Ramos (cell line): ENCODE results near the gene ERICH3.

Experiments used
- in situ Hi-C: fragments of 300-500 bp; cut with MboI; formaldehyde crosslinking; loops from one replicate; pipeline ENCODE4 v1.14.3; 2022; ENCODE audit warnings: low sequenced_read_pairs; ENCODE audit not compliant: unreplicated experiment

The ERICH3 gene

DNA sequence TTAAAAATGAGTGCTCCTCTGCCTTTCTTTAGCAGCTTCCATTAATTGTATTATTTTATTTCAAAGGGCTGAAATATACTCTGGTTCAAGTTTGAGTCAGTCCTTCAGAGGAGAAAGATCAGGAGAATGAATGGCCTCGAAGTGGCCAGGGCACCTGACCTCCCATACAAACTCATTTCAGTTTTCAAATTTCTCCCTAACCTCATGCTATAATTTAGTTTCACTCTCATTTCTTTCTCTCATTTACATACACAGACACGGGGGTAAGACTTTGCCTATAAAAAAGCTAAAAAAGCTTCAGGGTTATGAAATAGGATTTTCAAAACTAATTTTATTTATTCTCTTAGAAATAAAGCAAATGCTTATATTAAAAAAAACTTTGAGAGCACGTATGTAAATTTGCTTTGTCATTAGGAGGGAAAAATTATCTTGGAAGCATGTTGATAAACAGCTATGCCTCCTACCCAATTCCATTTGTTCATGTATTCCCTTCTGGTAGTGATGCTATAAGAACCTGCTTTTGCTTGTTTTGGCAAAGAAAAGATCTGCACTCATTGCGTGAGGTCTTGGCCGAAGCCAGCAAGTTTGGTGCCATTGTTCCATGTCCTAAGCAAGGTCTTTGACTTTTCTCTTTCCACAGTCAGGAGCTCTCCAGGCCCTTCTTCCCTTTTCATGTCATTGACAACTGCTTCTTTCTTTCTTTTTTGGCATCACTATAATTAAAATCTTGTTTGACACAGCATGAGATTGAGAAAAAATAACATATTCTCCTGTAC is 80.8 kb downstream of the ERICH3 start:
- in situ Hi-C loops = no loop called here

DNA sequence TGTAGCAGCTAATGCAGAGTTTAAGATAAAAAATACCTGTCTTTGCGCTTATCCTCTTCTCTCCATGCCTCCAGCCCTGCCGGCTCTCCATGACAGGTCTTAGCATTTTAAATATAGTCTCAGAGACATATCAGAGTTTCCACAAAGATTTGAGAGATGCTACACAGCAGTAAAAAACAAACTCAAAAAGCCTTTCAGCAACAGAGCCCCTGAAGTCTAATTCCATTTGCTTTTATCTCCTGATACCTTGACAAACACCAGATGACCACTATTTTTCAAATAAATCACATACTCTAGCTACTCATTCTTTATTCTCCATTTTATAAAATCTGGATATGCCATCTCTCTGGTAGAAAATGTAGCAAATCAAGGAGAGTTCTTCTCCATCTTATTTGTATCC is 81.6 kb downstream of the ERICH3 start:
- in situ Hi-C loops = no loop called here

DNA sequence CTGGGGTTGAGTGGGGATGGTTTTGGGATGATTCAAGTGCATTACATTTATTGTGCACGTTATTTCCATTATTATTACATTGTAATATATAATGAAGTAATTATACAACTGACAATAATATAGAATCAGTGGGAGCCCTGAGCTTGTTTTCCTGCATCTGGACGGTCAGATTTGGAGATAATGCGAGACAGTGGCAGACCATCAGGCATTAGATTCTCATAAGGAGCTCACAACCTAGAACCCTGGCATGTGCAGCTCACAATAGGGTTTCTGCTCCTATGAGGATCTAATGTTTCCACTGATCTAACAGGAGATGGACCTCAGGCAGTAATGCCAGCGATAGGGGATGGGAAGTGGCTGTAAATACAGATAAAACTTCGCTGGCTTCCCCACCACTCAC is 83.3 kb downstream of the ERICH3 start:
- in situ Hi-C loops = no loop called here

DNA sequence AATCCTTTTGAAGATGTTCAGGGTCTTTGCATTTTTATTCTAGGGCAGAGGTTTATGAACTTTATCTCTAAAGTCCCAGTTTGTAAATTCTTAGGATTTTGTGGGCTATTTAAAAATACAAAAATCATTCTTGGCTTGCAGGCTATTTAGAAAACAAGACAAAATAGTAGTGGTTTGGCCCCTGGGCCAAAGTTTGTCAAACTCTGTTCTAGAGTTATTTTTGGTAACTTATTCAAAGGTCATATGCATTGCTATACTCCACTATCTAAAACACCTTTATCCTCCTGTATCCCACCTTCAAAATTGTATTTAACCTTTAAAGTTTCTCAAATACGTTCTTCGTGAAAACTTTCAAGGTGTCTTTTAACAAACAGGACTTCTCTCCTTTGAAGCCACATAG is 85.7 kb downstream of the ERICH3 start:
- in situ Hi-C loops = no loop called here

DNA sequence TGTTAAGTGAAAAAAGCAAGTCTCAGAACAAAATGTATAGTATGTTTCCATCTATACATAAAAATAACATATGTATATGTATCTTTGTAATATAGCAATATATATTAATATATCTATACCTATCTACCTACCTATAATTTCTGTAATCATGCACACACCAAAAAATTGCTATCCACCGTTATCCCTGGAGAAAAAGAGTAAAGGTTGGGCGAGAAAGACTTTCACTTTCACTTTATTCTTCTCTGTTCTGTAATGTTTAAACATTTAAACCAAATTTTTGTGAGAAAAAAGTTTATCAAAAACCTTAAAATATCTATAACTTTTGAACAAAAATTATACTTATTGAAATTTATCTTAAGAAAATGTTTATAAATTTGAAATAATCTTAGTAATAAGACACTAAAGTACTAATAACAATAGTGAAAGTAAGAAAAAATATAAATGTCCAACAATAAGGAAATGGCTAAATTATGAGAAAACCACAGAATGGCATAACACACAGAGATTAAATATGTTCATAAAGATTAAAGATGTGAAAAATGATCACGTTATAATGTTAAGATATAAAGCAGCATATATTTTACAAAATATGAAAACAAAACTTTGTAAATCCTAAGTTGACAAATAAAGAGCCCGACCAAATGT is 87.2 kb downstream of the ERICH3 start:
- in situ Hi-C loops = no loop called here

DNA sequence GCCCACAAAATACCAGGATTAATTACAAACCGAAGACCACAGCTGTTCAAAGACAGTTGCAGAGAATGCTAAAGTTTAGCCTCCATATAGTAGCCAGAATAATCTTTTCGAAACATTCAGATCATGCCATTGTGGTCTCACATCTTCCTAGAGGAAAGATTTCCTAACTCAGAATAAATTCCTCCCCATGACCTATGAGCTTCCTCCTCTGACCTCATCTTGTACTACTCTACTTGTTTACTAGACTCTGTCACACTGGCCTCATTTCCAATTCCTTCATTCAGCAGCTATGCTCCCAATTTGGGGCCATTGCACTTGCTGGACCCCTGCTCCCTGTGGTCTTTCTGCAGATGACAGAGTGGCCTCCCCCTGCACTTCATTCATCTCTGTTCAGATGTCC is 89.4 kb downstream of the ERICH3 start:
- in situ Hi-C loops = no loop called here

DNA sequence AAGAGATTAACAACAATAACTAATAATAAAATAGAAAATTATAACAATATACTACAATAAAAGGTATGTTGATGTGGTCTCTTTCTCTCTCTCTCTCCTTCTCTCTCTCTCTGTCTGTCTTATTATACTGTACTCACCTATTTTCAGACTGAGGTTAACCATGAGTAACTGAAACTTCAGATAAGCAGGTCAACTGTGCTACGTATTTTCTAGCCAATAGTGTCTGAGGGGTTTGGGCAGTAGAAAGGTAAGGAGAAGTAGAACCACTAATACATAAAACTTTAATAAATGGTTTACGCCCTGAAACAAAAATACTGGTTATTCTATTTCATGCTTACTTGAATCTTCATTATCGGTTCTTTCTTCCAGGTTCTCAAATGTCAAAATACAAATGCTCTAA is 90.2 kb downstream of the ERICH3 start:
- in situ Hi-C loops = no loop called here

DNA sequence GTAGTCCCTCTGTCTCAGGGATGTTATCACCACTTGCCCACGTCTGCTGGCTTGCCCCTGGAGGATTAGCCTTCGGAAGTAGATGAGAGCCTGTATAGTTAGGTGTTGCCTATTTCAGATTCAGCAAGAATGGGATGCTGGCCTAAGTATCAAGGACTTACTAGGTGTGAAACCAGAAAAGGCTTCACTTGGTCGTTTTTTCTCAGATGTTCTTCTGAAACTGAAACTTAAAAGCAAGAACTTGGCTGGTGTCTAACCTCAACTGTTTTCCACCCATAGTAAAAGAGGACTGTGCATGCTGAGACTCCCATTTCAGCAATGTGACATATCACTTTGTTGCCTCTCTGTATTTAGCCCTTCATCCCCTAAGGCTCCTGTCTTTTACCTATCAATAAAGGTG is 94.2 kb downstream of the ERICH3 start:
- in situ Hi-C loops = no loop called here

DNA sequence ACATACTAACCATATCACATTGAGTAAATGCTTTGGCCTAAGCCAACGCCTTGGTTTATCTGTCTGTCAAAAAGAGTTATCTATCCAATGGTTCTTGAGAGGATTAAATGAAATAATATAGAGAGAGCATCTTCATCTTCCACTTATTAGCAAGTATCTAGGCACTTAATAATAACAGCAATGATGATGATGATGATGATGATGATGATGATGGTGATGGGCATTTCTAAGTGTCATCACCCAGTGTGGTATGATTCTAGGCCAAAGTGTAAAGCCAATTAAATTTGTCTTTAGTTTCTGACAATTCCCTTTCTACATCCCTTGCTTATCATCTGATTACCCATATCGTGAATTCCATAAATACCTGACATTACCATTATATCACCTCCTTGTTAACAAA is 95.5 kb downstream of the ERICH3 start:
- in situ Hi-C loops = no loop called here

DNA sequence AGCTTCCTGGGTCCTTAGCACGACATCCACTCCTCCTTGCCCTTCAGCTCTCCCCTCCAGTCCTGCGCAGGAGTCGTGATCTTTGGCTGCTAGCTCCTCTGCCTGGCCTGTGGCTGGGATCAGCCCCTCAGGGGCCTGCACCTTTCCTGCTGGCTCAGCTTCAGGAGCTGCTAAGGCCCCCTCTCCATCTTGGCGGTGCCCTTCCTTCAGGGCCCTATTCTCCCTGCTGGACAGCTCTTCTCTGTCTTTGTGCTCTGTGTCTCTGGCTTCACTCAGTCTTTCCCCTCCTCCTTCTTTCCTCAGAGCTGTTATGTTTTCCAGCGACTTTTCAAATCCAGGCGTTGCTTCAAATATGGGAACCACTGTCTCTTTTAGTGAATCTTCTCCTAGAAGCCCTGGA is 101.7 kb downstream of the ERICH3 start:
- in situ Hi-C loops = no loop called here

DNA sequence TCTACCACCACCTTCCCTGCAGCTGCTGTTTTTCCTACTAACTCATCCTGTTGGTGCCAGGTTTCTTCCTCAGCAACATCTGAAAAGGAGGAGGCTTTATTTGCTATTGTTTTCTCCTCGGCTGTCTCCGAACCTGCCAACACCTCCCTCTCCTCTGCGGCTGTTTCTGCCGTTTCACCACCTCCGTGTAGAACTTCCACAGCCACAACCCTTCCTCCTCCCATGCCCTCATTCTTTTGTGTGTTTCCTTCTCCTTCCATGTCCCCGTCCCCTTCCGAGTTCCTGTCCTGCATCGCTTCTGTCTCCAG is 102.1 kb downstream of the ERICH3 start:
- in situ Hi-C loops = no loop called here

DNA sequence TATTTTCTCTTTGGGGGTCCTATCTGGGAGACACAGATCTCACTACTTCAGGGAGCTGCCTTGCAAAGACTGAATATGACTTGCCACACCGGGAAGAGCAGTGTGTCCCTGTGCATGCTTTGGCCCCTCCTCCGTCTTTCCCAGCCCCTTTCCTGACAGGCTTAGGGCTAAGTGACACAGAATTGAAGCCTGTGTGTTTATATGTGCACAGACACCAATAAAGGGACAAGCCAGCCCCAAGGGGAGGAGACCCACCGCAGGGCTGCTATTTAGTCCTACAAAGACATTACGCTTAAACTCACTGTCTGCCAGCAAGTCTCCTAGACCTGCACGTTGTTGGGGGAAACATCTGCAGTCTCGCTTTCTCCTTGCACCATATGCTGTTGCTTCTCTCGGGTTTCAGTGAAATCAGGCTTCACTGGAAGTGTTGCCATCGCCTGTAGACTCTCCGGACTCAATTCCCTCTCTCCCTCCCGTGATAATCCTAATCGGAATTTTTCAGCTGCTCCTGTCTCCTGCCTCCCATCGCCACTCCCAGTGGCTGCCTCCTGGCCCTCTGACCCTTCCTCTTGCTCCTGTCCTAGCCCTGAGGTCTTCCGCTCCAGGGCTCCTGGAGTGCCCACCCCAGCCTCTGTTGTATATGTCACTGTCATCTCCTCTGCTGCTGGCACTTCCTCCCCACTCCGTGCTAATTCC is 102.6 kb downstream of the ERICH3 start:
- in situ Hi-C loops = no loop called here

DNA sequence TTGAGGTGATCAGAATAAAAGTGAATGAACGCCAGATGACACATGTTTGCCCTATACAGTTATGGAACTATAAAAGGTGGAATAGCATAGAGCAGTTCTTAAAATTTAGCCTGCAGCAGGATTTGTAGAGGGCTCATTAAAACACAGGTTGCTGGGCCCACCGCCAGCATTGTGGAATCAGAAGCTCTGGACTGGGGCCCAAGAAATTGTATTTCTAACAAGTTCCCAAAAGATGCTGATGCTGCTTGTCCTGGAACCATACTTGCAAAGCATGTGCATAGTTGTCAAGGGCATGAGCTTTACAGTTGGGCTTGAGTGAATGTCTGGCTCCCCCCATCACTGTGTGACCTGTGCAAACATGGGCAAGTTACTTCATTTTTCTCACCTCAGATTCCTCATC is 123.7 kb downstream of the ERICH3 start:
- in situ Hi-C loops = no loop called here

DNA sequence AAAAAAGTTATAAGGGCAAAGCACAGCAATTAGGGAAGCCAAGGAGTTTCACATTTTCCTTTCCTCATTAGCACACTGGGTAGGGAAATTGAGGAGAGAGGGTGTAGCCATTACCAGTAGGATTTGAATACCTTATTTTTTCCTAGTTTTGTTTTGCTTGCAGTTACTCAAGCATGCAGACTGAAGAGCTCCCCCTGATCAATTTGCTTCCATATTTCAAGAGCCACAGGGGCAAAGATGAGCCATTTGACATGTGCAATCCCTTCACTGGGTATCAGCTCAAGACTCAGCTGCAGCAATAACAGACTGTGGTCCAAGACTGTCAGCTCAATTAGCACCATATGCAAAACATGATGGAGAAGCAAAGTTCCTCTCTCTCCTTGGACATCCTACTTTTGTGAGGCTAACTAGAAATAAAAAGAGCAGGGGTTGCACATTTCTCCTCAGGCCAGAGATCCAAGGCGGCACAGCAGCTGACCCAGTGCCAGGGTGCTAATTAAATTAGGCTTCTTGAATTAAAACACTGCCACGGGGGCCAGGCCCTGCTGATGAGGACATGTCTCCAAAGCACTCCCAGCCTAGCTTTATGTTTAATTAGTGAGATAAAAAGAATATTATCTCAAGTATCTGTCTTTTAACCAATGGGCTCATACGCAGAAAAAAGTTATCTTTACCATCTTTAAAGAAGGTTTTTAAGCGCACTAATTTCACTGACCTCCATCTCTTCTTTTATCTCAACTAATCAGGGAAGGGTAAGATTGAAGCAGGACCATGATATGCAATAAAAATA is 124.4 kb downstream of the ERICH3 start:
- in situ Hi-C loops = no loop called here

DNA sequence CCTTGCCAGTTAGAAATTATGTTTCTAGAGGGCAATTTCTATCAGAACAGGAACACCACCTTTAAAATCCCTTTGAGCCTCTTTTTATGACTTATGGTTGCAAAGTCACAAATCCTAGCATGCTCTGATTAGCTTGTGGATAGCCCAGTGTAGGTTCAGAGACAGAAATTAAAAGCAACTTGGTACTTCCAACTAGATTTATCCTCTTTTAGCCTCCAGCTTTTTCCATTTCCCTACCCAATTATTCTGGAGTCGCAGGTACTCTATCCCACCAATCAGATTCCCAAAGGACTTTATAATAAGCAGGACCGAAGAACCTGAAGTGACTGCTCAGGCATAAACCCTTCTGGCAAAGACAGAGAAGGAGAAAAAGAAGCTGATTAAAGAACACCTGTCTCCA is 127.8 kb downstream of the ERICH3 start:
- in situ Hi-C loops = no loop called here

DNA sequence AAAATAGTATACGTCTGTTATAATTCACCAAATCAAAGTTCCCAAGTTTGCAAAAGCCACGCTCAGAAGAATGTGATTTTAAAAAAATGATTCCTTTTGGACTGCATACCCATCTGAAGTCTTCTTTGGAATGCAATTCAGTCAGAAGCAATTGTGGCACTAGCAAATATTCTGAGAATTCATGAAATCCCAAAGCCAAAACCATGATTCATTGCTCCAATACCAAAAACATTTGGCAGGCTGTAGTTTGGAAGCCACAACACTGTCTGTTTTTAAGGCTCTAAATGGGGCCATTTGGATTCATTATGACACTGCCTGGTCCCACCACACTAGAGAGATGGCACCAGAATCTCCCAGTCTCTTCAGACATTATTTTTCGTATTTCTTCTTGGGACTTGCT is 139.4 kb downstream of the ERICH3 start:
- in situ Hi-C loops = no loop called here

DNA sequence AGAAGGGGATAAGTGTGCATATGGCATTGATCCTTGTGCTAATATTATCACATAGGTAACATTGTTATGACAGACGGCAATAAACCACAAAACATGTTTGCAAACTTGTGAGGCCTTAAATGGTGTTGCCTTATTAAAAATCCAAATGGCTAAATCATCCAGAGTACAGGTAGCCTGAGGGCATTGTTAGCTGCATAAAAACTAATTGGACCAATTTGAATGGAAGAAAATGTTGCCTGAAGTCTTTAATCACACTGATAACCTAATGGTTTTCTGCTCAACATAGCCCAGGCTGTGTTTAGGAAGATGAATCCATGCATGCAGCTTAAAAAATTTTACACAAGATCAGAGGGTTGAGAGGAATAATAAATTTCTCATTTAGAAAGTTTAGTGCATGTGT is 141.8 kb downstream of the ERICH3 start:
- in situ Hi-C loops = no loop called here

DNA sequence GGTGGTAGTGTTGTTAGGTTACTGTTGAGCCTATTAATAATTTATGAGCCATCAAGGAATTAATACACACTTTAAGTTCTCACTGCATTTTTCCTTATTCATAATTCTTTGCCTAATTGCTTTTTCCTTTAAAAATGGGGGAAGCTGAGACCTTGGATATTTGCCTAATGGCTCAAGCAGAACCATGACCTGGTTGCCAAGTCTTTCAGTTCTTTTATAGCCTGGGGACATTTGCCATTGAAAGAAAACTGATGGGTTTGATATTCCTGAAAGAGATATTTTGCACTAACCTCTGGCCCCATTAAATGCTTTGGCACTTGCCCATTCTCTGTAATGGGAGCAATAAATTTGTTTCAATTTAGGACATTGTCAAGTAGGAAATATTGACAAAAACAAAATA is 142.7 kb downstream of the ERICH3 start:
- in situ Hi-C loops = no loop called here

DNA sequence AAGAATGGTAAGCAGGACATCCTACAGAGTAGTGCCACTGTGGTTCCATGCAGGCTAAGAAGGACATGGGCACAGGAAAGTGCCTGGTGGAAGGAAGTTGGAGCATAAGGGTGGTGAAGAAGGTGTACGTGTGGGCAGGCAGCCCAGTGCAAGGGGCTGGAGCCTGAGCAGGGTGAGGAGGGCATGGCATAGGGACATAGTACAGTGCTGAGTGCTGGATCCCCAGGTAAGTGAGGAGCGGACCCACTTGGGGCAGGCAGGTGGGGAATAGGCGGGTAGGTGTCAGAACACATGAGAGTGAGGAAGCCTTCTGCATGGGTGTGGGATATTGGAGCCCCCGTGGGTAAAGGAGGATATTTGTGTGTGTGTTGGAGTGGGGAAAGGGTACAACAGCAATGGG is 145.5 kb downstream of the ERICH3 start:
- in situ Hi-C loops = no loop called here

DNA sequence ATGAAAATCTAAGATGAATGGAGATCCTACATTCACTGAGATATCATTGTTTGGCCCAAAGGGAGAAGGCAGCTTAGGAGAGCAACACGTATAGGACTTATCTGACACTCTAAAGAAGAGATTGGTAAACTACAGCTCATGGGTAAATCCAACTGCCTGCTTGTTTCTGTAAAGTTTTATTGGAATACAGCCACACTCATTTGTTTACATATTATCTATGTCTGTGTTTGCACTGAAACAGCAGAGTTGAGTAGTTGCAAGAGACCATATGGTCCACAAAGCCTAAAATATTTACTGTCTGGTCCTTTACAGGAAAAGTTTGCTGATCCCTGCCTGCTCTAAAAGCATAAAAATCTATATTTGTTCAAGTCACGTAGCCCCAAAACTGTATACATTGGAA is 146.9 kb downstream of the ERICH3 start:
- in situ Hi-C loops = no loop called here

DNA sequence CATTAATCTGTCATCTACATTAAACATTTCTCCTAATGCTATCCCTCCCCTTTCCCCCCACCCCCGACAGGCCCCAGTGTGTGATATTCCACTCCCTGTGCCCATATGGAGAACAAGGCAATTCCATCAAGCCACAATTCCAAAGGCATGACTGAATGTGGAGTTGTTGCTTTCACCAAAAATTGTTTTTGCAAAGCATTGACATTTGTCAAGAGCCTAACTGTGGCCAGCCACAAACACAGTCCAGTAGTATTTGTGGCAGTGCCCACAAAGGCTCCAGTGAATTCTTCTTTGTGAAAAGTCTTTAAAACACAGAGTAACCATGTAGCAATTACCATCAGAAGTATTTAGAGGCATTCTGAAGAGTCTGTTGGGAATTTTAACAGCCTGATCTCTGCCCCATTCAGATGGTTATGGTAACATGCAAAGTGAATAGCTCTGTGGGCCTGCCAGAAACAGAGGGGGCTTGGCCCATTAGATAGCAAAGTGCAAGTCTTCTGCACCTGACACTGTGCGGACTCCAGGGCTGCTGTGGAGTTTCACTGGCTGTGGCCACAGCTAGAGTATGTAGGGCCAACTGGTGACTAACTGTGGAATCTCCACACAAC is 149.6 kb downstream of the ERICH3 start:
- in situ Hi-C loops = no loop called here
